AG10803 (cell line): Measurements from ENCODE around the gene SLC39A7.

ENCODE experiments used
- DNase-seq: peaks from one replicate; pipeline ENCODE4 v3.0.0; 2010; ENCODE audit warnings: low read depth
- H3K4me3 ChIP-seq: 2 replicates; pipeline ENCODE4 v1.5.1; 2011; ENCODE audit warnings: mild to moderate bottlenecking, low read length, control low read depth
- CTCF ChIP-seq: conservative IDR thresholded peaks from 2 replicates; pipeline ENCODE4 v1.5.1; 2011; ENCODE audit warnings: mild to moderate bottlenecking, low read length, control low read depth, inconsistent platforms

Gene SLC39A7

DNA sequence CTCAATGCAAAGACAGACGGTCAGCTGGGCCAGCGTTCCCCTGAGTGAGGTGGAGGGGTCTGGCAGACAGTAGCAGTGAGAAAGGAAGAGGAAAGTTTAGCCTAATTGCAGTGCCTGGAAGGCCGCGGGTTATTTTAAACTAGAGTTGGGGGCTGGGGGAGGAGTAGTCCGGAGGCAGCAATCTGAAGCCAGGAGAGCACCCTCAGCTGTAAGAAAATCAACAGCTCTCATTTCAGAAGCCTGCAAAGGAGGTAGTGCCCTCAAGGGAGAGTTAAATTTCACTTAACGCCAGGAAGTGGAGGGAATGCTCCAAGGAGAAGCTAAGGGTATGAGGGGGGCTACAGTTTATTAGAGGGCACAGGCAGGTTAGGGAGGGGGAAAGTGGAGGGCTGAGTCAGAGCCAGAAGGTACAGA lies 34.6 kb downstream of the SLC39A7 start:
- no peak for DNase-seq
- TF ChIP-seq CTCF = no peak
- no peak overlapping the region for H3K4me3 ChIP-seq

- no peak for DNase-seq
- no peak overlapping the region for H3K4me3 ChIP-seq
- TF ChIP-seq CTCF = no peak
Measured at GRCh38 chr6:33236328-33236727, 35.7 kb downstream of the SLC39A7 start.

DNA sequence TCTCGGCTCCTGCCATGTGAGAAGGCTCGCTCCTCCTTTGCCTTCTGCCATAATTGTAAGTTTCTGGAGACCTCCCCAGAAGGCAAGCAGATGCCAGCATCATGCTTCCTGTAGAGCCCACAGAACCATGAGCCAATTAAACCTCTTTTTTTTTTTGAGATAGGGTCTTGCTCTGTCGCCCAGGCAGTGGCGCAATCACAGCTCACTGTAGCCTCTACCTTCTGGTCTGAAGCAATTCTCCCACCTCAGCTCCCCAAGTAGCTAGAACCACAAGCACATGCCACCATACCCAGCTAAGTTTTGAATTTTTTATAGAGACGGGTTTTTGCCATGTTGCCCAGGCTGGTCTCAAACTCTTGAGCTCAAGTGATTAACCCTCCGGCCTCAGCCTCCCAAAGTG lies 36.2 kb downstream of the SLC39A7 start:
- H3K4me3 ChIP-seq = no peak overlapping the region
- TF ChIP-seq CTCF = no peak
- DNase-seq = no peak

GRCh38 chr6:33237741-33238140 lies 37.1 kb downstream of the SLC39A7 start:
- no peak for DNase-seq
- TF ChIP-seq CTCF = no peak
- no peak overlapping the region for H3K4me3 ChIP-seq

DNA sequence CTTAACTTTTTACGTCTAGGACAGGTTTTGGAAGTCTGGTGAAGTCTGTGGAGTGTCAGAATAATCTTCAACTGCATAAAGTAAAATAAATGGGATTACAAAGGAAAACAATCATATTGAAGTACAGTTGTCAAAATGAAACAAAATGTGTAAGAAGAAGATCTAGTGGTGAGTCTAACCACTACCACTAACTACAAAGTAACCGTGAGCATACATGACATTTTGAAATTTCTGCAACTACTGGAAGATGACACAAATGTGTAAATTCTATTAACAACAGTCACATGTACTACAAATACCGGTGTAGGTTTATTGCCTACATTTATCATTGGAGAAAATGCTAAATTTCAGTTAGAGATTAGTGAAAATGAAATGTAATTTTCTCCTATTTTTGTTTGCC lies 41.3 kb downstream of the SLC39A7 start:
- no peak overlapping the region for H3K4me3 ChIP-seq
- DNase-seq = no peak
- TF ChIP-seq CTCF = no peak

- TF ChIP-seq CTCF = no peak
- DNase-seq = no peak
- no peak overlapping the region for H3K4me3 ChIP-seq
Measured at GRCh38 chr6:33243476-33243875, 42.8 kb downstream of the SLC39A7 start.

DNA sequence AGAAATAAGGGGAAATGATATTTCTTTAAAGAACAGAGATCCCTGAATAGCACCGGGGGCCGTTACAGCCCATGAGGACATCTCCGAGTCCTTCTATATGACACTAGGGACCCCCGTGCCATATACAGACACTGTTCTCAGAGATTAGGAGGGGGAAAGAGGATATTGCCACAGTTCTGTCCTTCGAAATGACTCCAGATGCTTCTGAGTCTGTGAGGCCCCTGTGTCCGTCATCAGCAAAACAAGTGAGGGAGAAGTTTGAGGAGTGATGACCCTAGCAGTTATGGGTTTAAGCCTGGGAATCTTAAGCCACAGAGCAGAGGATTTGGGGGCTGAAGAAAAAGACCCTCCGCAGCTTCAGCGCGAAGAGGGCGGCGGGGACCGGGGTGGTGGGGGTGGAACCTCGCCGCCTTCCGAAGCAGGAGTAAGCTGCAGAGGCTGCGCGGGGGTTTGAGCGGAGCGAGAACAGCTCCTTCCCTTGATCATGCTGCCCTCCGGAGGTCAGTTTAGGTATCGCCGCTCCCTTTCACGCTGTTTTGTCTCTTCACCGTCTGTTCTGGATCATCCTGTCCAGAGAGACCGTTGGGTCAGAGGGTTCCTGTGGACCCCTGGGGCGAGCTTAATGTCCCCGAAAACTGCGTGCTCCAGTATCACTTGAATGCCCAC lies 47.4 kb downstream of the SLC39A7 start:
- DNase-seq = peak; percentile 80
- H3K4me3 ChIP-seq = peak overlapping the region; percentile 72
- peak; percentile 93 for TF ChIP-seq CTCF
